Stimulated activated CD4-positive, alpha-beta T cell treated with anti-CD3 and anti-CD28 coated beads, Interleukin-2, amount 100 ng/mL, for 24 hours (primary cell): Measurements from ENCODE around the gene KIF1A.

Experiments used
- DNase-seq, 2 donors: peaks; one replicate each; pipeline ENCODE4 v3.0.0-alpha.2; 2020

The KIF1A gene

DNA sequence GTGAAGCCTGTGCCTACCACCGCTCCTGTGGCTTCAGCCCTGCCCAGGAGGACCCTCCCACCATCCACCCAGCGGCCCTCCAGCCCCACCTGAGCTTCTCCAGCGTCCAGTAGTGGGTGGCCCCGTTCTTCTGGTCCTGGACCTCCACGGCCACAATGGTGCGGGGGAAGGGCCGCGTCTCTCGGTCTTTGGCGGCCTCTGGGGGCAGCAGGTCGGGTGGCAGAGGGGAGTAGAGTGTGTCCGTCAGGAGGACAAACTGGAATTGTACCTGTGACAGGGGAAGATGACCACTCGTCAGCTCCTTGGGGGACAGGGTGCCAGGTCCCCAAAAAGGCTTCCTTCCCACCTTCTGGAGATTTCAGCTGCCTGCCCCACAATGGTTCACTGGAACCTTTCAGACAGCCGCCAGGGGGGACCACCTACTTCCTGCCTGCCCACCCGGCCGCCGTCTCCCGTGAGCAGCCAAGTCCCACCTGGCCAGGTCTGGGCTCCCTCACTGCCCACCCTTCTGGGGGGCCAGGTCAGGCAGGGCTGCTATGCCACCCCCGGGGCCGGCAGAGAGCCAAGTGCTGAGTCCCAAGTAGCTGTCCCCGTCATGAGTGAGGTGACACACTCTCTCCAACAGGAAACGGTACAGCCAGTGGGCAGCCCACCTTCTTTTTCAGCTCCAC lies 59.3 kb downstream of the KIF1A start:
- no peak for DNase-seq

- no peak for DNase-seq
Observed at GRCh38 chr2:240760121-240760520, 59.9 kb downstream of the KIF1A start.

DNA sequence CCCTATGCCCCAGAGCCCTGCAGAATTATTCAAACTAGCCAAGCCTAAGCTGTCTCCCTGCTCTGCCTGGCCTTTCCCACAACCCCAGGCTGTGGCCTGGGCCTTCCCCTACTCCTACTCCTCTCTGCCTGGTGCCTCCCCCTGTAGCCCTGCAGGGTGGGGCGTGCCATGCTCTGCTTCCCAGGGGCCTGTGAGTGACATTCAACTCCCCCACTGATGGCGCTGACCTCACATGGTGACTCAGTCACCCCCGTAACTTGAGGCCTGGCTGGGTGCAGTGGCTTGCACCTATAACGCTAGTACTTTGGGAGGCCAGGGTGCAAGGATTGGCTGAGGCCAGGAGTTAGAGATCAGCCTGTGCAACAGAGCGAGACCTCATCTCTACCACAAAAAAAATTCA lies 60.6 kb downstream of the KIF1A start:
- DNase-seq = peak in 1 of 2 donors; percentile 17

DNA sequence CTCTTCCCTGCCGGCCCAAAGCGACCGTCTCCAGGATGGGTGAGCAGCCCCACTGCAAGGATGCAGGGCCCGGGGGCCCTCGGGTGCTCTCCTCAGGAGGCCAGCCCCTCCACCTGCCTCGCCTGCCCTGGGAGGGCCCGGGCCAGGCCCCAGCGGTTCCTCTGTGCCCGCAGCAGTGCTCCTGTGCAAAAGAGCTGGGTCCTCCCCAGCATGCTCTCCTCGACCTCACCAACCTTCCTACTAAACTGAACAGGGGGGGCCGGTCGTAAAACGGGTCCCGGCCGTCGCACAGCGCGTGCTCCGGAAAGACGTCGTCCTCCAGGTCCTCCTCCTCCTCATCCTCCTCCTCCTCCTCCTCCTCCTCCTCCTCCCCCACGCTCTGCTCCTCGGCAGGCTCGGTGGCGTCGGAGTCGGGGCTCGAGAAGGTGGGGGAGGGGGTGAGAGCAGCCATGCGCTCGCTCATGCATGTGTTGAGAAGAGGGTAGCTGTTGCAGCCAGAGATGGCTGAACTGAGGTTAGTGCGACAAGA lies 62.9 kb downstream of the KIF1A start:
- no peak for DNase-seq

DNA sequence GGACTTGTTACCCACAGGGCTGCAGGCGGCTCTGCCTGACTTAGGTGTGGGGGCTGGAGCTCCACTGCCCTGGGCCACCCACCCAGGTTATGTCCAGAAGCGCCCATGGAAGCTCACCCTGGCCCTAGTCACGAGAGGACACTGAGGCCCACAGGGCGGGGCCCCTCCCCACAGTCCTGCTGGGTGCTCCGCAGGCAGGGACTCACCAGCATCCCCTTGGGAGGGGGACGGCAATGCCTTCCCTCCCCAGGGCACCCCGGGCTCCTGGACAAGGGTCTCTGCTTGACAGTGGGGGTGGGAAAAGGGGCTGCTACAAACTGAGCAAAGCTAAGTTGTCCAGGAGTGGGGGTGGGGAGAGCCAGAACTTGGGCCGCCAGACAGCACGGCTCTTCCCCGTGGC lies 67.8 kb downstream of the KIF1A start:
- no peak for DNase-seq

- no peak for DNase-seq
Observed at GRCh38 chr2:240750409-240750808, 69.6 kb downstream of the KIF1A start.

DNA sequence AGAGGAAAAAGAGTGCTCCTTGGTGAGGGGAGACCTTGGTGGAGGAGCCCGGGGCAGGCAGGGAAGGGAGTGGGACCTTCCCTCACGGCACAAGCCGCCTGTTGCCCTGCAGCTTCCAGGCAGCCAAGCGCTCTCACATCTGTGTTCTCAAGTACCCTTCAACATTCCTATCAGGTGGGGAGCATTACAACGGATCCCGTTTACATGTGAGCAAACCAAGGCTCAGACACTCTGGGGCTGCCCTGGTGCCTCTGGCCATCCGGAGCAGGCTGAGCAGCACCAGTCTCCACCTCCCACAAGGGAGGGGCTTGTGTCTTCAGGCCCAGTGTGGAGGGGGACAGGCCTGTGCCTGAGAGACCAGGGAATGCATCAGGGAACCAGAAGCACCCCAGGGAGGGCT lies 70.5 kb downstream of the KIF1A start:
- DNase-seq = no peak

DNA sequence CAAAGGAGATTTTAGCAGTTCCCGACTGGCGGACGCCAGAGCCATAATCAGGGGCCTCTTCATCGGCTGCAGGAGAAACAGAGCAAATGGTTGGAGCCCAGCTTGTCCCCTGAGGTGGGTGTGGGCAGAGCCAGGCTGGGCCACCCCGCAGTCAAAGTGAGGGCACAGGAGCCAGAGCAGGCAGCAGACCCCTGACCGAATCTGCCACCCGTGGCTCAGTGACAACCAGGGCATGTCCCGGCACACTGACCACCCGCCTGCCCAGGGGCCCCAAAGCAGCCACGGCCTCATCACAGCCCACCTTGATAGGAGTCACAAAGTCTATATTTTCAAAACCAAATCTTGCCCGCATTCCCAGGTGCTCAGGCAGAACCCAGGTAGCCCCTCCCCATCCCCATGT lies 72.8 kb downstream of the KIF1A start:
- no peak for DNase-seq

DNA sequence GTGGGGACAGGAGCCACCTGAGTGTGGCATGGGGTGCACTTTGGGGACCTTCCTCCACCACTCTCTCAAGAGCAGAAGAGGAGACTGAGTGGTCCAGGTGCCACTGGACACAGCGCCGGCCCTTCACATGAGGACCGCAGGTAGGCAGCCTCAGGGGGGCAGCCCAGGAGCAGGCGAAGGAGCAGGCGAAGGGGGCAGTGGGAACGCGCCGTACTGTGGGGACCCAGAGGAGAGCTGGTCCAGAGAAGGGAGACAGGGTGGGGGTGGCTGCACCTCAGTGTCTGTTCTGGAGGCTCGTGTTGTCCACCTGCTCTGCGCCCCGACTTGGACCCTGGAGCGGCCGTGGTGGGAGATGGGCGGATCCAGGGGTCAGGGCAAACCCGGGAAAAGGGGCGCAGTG lies 73.3 kb downstream of the KIF1A start:
- no peak for DNase-seq

GRCh38 chr2:240745962-240746361 lies 74.1 kb downstream of the KIF1A start:
- no peak for DNase-seq

- DNase-seq = no peak
Observed at GRCh38 chr2:240745456-240745855, 74.6 kb downstream of the KIF1A start.

DNA sequence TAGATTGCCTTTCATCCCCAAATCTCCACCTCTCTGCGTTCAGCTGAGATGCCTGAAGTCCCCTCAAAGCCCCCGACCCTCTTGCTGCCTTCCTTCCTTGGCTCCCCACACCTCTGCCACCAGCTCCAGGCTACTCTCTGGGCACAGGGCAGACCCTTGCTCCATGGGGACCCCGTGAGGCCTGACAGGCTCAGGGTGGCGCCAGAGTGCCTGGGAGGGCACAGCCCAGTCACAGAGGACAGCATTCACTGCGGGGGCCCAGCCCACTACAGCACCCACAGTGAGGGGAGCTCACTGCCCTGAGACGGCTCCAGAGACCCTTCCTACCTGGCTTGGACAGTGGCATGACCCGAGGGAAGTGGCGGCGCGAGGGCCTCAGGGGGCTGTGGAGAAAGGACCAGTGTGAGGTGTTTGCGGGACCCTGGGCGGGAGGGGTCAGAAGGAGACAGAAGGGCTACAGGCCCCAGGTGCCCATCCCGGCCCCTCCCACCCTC lies 77.4 kb downstream of the KIF1A start:
- DNase-seq = no peak

DNA sequence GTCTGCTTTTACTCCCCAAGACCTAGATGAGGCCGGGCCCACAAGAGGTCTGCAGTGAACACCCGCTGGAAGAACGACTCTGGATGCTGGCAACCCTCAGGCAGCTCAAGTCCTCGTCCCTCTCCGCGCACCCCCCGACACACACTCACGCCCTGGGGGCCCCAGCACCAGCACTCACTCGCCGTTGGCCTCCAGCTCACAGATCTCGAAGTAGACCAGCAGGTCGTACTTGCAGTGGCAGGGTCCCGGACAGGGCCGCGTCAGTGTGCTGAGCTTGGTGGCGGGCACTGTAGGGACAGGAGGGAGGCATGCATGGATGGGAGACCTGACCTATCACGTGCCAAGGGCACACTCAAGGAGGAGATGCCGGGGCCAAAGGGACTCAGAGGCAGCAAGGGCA lies 78.9 kb downstream of the KIF1A start:
- DNase-seq = no peak

- DNase-seq = peak in 1 of 2 donors; percentile 17
Observed at GRCh38 chr2:240739797-240740196, 80.2 kb downstream of the KIF1A start.

DNA sequence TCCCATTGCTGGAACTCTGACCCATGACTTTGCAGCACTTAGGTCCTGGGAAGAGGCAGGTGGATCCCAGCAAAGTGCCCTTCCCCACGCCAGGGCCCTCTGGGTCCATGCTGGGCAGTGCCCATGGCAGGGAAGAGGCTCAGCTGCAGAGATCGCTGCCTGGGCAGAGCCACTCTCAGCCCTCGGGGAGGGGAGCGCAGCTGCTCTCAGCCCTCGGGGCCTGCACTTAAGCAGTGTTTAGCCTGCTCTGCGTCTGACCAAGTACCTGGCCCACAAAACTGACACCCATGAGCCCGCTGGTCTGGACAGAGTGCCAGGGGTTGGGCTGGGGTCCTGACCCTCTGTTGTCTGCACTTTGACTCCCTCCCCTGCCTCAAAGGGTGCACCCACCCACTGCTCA lies 82.1 kb downstream of the KIF1A start:
- DNase-seq = no peak

GRCh38 chr2:240737512-240737911 lies 82.5 kb downstream of the KIF1A start:
- DNase-seq = no peak

DNA sequence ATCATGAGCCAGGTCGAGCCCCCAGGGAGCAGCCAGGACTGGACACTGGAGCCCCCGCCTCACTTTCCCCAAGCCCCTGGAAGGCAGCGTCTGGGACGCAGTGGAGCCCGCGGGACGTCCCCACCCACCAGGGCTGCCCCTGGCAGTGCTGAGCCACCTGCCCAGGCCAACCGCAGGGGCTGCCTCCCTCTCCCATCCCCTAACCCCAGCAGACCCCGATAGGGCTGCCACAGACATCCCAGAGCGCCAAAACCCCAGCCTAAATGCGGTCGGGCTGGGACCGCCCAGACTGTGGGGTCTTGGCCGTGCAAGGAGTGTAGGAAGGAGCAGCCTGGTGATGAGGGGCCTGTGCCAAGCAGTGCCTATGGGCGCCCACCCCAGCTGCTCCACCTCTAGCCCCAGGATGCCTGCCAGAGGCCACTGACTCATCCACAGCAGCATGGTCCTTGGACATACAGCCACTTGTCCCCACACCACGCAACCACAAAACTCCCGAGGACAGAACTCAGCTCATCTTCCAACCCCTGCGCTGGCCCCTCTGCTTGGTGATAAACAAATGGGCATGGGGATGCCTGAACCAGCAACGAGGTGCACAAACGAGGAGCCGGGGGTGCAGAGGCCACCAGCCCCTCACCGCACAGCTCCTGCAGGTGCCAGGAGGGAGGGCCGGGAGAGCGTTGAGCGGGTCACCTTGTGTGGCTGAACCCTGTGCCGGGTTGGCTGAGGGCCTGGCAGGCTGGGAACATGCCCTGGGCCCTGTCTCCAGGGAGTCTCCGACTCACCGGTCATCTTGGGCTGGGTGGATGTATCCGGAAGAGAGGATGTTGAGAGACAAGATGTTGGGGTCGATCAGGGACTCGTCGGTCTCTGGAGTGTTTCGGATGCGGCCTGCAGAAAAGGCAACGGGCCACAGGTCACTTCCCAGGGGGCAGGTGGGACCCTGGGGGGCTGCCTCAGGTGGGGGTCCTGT lies 83.5 kb downstream of the KIF1A start:
- DNase-seq = no peak

DNA sequence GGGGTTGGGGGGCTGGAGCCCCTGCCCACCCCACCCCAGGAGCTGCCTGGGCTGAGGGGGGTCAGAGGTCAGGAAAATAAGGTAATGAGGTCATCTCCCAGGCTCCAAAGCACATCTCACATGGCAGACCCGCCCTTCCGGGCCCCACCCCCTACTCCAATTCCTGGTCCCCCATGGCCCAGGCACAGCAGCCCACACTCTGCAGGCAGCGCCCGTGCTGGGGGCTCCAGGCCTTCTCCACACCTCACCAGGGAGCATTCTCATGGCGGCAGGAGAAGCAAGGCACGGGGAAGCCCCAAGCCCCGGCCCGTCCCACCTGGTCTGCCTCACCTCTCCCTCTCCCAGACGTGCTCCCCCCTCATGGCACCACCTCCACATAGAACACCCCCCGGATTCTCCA lies 84.5 kb downstream of the KIF1A start:
- DNase-seq = no peak

DNA sequence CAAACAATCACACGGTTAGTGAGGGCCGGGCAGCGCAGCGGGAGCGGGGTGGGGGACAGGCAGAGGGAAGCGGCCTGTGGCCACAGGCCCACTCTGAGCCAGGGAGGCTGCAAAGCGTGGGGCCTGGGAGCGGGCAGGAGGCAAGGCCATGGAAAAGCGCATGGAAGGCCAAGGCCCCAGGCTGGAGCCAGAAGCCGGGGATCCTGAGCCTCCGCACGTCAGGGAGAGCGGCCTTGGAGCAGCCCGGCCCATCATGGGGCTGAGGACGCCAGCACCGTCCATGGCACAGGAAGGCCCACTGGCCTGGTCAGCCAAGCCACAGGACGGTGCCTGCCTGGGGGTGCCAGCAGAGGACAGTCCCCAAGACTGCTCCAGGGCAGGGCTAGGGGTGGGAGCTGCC lies 85.3 kb downstream of the KIF1A start:
- no peak for DNase-seq

DNA sequence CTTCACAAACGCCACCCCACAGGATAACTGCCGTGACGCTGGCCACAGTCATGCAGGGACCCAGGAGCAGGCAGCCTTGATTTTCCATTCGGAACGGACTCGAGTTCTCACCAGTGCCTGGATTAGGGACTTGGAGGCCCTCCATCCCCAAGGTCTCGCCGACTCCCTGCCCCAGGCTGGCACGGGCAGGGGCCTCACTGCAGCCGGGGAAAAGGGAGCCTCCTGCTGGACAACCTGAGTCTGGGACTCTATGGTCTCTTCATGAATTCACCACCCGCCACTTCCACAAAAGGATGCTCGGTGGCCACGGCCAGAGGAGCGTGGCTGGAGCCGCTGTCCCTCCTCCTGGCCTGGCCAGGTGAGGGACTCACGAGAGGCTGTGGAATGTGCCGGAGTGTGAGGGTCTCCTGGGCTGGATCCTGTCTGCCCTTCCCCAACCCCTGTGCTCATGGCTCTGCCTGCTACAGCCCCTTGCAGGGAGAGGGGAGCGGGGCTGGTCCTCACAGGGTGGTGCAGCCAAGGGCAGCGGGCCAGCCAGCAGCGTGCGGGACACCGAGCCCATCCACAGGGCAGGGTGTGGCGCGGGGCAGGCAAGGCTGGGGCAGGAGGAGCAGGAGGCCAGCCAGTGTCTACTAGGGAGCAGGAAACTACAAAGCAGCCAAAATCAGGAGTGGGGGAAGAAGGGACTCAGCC lies 86.1 kb downstream of the KIF1A start:
- peak in 1 of 2 donors; percentile 19 for DNase-seq

- DNase-seq = no peak
Observed at GRCh38 chr2:240732911-240733622, 87.0 kb downstream of the KIF1A start.

DNA sequence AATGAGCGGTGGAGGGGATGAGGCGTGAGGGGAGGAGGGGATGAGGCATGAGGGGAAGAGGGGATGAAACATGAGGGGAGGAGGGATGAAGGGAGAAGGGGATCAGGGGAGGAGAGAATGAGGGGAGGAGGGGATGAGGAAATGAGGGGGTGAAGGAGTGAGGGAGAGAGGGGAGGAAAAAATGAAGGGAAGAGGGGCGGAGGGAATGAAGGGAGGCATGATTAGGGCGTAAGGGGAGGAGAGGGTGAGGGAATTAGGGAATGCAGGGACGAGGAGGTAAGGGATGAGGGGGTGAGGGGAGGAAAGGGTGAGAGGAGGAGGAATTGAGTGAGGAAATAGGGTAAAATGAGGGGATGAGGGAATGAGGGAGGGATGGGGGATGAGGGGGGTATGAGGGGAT lies 87.8 kb downstream of the KIF1A start:
- no peak for DNase-seq

- DNase-seq = no peak
Observed at GRCh38 chr2:240731178-240731545, 88.9 kb downstream of the KIF1A start.
